GM21576 (cell line): ENCODE measurements around the gene TMEM225B.
"Not testable (repeated sequence)": the region's sequence is repeated elsewhere in the genome, so short reads cannot be mapped to it uniquely, and the experiment has no call there.

ENCODE experiments used
- ATAC-seq: cut with Tn5 transposase; IDR thresholded peaks from one replicate; pipeline ENCODE4 v1.9.1; 2021; ENCODE audit warnings: mild to moderate bottlenecking, moderate library complexity; ENCODE audit not compliant: unreplicated experiment

The TMEM225B gene

DNA sequence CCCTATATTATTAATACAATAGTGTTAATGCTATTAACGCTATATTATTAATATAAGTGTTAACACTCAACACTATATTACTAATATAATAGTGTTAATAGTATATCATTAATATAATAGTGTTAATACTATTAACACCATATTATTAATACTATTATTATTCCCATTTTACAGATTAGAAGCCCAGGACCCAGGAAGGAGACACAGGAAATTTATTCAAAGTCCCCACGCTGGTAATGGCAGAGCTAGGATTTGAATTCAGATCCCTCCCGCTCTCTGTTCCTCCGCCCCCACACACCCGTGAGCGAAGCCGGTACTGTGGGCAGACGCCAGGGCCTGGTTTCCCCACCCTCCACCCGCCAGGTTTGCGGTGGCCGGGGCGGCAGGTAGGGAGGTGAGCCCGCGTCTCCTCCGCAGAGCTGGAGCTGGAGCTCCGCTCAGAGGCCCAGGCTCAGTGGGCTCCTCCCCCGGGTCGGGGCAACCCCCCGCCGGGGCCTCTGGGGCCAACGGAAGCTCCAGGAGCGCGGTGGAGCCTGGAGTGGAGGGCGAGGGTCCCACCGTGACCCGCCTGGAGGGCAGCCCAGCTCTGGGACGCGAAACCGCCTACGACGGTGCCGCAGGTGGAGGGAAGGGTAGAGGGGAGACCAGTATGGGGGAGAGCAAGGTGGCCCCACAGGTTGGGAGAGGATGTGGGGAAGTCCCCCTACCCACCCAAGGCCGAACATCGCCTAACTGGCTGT is at the start of gene TMEM225B:
Gene TMEM225B, plus strand, starts transcription at position 506 of the 740 bp plus-strand sequence. CDS start 6,122 bp downstream, outside the sequence.
- ATAC-seq, result no peak

GRCh38 chr7:99549545-99549944 is 48.5 kb upstream of the TMEM225B start:
- ATAC-seq, result not testable (repeated sequence)

DNA sequence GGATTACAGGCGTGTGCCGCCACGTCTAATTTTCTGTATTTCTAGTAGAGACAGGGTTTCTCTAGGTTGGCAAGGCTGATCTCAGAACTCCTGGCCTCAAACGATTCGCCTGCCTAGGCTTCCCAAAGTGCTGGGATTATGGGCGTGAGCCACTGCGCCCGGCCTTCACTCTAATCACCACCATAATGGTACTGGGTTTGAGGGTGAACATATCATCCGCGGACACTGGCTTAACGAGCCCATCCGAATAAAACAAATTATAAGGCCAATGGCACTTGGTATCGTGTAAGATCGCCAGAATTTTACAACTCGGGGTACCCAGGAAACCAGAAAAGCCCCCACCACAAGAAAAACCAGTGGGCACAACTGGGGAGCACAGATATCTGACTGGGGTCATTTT is 46.7 kb upstream of the TMEM225B start:
- ATAC-seq, result no peak

GRCh38 chr7:99551767-99552463 is 46.2 kb upstream of the TMEM225B start, which contains the start of gene FAM200A:
TSS of gene FAM200A (minus strand) at chr7:99552114. CDS start at chr7:99548407, 3,707 bp downstream.
- ATAC-seq, result peak; percentile 91

GRCh38 chr7:99553039-99553438 is 45.0 kb upstream of the TMEM225B start:
- no peak for ATAC-seq

DNA sequence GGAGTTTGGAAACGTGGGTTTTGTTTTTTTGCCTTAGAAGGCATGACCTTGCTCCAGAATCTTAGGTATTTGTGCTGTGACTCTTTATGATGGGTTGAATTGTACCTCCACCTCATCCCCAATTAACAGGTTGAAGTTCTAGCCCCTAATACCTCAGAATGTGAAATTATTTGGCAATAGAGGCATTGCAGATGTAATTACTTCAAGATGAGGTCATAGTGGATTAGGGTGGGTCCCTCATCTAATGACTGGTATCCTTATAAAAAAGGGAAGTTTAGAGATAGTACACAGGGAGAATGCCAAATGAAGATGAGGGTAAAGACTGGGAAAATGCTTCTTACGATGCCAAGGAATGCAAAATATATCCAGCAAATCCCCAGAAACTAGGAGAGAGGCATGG is 43.1 kb upstream of the TMEM225B start:
- ATAC-seq, result no peak

DNA sequence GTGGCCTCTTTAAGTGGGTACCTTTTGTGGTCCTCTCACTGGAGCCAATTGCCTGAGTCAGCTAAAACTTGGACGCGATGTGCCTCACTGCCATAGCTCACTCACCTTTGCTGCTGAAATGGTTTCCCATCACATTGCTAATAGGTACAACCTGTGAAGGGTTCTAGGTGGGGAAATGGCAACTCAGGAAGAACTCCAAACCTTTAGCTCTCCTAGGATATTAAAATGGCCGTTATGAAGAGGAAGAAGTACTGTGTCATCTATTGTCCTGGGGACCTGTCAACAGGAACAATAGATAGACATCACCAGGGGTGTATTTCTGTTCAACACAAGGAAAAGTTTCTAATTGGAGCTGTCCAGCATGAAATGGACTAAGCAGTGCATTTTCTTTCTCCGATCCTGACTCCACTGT is 40.9 kb upstream of the TMEM225B start:
- no peak for ATAC-seq

DNA sequence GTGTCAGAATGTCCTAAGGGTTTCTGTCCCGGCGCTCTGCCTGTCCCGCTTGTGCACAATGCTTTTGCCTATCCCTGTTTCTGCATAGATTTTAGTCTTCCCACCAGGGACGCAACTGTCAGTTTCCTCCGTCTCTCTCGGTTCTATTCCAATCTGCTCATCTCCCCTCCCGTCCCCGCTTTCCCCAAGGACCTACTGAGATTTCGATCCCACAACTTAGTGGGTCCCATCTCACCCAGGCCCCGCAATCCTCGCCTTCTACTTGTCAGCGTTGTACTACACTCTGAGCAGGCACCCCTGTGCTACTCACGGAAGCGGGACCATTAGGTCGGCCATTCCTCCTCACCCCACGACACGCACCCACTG is 40.1 kb upstream of the TMEM225B start:
- ATAC-seq, result peak; percentile 45

GRCh38 chr7:99558306-99559174 is 39.5 kb upstream of the TMEM225B start, which contains the start of gene ZNF655:
TSS of gene ZNF655 (plus strand) at chr7:99558642. CDS start at chr7:99560560, 1,918 bp downstream.
- peak; percentile 75 for ATAC-seq

DNA sequence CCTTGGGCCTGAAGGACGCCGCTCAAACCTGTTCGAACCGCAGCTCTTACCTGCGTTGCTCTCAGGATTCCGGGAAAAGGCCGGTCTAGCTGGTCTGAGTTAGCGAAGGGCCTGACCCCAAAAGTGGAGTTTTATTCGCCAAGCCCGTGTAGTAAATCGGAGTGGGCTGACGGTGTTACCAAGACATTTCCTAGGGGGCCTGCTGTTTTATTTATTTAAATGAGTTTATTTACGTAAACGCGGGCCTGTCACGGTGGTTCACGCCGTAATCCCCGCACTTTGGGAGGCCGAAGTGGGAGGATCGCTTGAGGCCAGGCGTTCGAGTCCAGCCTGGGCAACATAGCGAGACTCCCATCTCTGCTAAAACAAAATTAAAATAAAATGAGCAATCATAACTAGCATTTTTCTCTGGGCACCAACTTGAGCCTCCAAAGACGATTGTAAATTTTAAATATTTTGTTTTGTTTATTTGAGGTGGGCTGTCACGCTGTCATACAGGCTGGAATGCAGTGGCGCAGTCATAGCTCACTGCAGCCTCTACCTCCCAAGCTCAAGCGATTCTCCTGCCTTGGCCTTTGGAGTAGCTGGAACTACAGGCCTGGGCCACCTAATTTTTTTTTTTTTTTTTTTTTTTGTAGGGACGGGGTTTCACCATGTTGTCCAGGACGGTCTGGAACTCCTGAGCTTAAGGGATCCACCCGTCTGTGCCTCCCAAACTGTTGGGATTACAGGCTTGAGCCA is 38.7 kb upstream of the TMEM225B start:
- ATAC-seq, result no peak

GRCh38 chr7:99560834-99561736 is 37.0 kb upstream of the TMEM225B start:
- no peak for ATAC-seq

DNA sequence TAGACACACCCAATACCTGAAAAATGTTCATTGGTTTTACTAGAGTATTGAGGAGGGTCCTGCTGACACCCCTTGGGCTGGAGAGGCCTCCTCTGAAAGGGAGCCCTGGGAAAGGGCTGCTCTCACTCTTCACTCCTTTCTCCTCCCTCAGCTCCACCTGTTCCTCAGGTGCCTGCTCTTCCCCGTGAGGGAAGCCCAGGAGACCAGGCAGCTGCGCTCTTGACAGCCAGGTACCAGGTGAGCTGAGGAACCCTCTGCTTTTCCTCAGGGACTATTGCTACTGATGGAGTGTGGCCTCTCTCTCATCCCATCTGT is 36.4 kb upstream of the TMEM225B start:
- no peak for ATAC-seq

DNA sequence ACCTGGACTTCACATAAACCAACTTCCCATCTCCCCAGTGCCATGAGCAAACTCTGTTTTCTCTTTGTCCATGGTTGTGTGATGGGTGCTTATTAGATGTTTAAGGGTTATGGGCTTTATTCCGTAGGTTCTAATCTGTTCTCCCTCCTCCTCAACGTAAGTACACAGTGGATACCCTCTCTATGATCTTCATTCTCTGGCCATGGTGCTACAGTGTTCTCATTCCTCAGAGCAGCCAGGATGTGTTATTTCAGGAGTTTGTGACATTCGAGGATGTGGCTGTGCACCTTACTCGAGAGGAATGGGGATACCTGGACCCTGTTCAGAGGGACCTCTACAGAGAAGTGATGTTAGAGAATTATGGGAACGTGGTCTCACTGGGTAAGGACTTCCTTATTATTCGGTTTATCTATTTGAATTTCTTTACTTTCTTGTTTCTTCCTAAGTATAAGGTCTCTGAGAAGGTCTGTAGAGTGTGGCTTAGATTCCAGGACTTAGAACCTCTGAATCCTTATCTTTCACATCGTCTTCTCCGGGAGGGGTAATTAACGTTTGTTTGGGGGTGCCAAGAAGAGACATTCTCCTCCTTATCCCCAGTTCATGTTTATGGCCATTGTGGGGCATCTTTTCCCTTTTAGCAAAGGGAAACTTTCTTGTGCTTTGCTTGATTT is 35.8 kb upstream of the TMEM225B start:
- no peak for ATAC-seq

DNA sequence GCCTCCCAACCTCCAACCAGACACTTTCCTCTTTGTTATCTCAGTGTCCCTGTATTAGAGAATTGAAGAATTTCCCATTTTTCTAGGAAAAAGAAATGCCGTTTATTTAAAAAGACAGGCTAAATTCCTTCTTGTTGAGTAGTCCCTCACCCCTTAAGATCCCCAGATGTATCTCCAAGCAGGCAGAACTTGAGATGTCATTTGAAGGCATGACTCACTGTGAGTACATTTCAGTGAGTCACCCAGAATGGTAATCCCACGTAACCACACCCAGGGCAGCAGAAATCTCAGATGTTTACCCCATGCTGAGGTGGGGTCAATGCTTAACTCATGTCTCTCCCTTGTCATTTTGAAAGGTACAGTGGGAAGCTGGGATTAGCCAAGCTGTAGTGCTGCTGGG is 35.2 kb upstream of the TMEM225B start:
- no peak for ATAC-seq

- no peak for ATAC-seq
Measured at GRCh38 chr7:99563650-99564049, 34.4 kb upstream of the TMEM225B start.

GRCh38 chr7:99568770-99569169 is 29.3 kb upstream of the TMEM225B start:
- not testable (repeated sequence) for ATAC-seq

- no peak for ATAC-seq
Measured at GRCh38 chr7:99571768-99572167, 26.3 kb upstream of the TMEM225B start.

DNA sequence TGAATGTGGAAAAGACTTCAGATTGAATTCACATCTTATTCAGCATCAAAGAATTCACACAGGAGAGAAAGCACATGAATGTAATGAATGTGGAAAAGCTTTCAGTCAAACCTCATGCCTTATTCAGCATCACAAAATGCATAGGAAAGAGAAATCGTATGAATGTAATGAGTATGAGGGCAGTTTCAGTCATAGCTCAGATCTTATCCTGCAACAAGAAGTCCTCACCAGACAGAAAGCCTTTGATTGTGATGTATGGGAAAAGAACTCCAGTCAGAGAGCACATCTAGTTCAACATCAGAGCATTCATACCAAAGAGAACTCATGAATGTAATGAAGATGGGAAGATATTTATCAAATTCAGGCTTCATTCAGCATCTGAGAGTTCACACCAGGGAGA is 24.8 kb upstream of the TMEM225B start:
- ATAC-seq, result no peak

DNA sequence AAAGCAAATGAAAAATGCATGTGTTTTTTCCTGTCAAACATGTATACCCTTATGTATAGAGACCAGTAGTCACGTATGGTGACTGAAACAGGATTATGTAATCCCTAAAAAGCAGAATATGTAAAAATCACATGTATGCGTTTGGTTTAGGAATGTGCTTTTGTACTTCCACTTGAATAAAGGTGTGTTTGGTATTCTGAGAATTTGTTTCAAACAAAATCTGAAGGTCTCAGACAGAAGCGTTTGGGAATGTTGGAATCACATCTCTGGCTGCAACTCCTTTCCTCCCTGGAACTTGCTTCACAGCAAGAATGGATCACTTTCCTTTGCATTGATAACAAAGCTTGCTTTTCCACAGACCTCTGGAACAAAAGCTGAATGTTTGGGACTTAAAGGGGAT is 21.8 kb upstream of the TMEM225B start:
- ATAC-seq, result no peak
